GM18498 (cell line): ENCODE measurements around the gene CBL.
"Not testable (repeated sequence)": the region's sequence is repeated elsewhere in the genome, so short reads cannot be mapped to it uniquely, and the experiment has no call there.

Experiments
- ATAC-seq: cut with Tn5 transposase; IDR thresholded peaks from one replicate; pipeline ENCODE4 v1.9.1; 2021; ENCODE audit warnings: mild to moderate bottlenecking, moderate library complexity; ENCODE audit not compliant: unreplicated experiment

CBL gene

GRCh38 chr11:119205574-119206510 is at the start of gene CBL:
TSS of gene CBL (plus strand) at chr11:119206339. CDS start at chr11:119206418, 79 bp downstream.
- peak; percentile 87 for ATAC-seq

DNA sequence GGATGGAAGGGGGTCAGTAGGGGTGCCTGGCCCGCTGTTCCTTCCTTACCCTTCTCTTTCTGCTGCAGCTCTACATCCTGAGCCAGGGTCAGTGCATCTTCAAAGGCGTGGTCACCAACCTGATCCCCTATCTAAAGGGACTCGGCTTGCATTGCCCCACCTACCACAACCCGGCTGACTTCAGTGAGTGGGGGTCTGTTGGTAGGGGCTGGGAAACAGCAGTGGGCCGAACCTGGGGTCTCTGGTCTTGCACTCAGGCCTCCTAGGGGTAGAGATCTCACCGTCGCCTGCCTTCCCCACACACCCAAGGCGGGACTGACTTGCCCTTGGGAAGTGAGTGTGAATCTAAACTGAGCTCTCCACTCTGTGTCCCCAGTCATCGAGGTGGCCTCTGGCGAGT is 49.6 kb upstream of the CBL start:
- ATAC-seq: no peak

DNA sequence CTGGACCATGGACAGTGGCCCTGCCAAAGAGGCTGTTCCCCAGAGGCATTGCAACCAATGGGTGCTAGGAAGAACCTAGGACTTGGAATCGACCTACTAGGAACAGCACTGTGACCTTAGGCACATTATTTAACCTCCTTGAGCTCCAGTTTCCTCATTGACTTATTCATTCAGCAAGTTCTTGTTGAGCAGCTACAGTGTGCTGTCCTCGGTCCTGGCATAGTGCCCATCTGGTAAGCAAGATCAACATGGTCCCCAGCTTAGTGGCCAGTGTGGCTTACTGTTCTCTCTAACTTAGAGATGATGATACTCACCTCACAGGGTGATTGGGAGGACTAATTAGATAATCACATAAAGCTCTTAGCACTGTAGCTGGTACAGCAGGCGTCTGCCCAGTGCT is 49.1 kb upstream of the CBL start:
- ATAC-seq: no peak

DNA sequence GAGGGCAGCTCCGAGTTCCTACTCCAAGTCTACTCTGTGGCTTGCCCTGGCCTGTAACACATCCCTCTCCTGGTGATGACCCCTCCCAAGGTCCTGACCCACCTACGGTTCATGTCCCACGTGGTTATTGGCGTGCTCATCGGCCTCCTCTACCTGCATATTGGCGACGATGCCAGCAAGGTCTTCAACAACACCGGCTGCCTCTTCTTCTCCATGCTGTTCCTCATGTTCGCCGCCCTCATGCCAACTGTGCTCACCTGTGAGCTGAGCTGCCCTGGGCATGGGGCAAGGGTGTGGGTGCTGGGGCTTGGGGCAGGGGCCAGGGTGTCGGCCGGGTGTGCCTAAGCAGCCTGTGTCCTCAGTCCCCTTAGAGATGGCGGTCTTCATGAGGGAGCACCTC is 47.7 kb upstream of the CBL start:
- ATAC-seq: no peak

- no peak for ATAC-seq
Measured at GRCh38 chr11:119160151-119160550, 46.0 kb upstream of the CBL start.

DNA sequence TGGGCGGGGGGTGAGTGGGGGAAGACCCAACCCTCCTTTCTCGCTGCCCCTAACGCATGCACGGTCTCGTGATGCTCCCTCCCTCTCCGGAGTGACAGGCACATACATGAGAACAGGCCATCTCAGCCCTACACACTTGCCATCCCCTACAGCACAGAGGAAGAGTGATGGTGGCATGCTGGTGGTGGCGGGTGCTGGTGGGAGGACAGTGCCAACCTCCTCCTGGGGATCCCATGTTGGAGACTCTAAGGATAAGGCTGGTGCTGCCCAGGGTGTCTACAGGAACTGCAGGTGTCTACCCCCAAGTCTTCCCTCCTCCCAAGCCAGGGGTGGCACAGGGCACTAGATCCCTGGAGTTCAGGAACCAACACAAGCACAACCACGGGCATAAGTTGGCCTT is 44.3 kb upstream of the CBL start:
- ATAC-seq: no peak

DNA sequence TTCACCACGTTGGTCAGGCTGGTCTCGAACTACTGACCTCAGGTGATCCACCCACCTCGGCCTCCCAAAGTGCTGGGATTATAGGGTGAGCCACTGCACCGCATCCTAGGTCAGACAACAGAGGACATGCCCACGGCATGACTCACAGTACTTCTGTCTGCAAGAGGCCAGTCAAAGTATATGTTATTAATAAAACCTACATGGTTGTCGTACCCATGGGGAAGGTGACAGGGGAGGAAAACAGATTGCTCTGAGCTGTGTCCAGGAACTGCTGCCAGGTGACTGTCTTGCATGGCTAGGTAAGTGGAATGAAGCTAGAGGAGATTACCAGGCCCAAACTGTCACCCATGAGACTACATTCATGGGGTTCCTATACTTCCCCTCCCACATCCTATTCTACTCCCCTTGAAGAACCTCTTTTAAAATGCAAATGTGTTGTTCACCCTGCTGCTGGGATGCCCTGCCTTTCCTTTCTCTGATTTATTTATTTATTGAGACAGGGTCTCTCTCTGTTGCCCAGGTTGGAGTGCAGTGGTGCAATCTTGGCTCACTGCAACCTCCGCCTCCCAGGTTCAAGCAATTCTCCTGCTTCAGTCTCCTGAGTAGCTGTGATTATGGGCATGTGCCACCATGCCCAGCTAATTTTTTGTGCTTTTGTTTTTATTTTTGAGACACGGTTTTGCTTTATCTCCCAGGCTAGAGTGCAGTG is 39.6 kb upstream of the CBL start:
- ATAC-seq: no peak

DNA sequence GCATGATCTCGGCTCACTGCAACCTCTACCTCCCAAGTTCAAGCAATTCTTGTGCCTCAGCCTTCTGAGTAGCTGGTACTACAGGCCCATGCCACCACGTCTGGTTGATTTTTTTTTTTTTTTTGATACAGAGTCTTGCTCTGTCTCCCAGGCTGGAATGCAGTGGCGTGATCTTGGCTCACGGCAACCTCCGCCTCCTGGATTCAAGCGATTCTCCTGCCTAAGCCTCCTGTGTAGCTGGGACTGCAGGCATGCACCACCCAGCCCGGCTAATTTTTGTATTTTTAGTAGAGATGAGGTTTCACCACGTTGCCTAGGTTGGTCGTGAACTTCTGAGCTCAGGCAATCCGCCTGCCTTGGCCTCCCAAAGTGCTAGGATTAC is 39.1 kb upstream of the CBL start:
- not testable (repeated sequence) for ATAC-seq

DNA sequence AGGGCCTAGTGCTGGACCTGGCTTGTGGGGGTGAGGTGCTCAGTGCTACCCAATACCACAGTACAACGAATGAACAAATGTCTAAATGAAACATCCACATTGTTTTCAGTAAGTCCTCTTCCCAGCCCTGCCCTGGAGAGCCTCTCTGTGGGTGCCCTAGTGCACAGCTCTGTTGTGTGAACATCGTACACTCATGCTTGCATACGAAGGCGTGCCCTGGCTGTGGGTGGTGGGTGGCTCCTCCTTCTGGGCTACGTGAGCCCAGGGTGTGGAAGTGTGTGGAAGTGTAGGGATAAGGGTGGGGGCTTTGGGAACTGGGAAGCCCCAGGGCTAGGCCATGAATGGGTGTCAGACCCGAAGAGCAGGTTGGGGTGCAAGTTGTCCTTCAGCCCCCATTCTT is 38.2 kb upstream of the CBL start:
- no peak for ATAC-seq

DNA sequence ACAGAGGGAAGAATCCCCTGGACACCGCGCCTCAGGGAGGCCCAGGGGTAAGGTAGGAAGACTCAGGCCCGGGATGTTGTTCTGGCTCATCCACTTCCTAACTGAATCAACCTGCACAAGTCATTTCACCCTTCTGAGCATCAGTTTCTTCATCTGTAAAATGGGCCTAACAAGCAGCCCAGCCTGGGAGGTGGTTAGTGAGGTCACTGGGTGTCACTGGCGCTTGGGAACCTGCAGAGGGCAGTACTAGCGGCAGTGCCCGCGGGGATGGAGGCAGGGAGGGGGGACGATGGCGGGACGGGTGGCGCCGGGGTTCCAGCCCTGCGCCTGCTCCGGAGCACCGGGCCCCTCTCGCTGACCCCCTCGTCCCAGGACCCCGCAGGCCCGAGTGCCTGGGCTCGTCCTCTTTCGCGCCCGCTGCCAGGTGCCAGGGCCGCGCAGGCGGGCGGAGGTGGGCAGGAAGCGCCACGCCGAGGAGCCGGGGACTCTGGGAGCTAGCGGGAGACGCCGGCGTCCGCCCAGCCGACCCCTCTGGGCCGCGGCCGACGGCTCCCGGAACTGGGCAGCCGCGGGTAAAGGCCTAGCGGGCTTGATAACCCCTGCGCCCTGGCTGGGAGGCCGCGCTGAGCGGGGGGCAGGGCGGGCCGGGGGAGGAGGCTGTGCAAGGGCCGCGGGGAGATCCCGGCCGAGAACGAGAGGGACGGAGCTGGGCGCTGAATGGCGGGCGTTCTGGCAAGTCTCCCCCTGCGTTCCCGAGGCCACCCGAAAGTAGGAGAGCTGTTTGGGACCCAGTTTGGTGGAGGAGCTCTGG is 37.5 kb upstream of the CBL start, which contains the start of gene NLRX1:
NLRX1 (plus strand) TSS at position 255 of the 811 bp plus-strand sequence. CDS start 2,679 bp downstream, outside the sequence.
- ATAC-seq: peak; percentile 91

- ATAC-seq: peak; percentile 8
Measured at GRCh38 chr11:119169282-119169719, 36.8 kb upstream of the CBL start.

DNA sequence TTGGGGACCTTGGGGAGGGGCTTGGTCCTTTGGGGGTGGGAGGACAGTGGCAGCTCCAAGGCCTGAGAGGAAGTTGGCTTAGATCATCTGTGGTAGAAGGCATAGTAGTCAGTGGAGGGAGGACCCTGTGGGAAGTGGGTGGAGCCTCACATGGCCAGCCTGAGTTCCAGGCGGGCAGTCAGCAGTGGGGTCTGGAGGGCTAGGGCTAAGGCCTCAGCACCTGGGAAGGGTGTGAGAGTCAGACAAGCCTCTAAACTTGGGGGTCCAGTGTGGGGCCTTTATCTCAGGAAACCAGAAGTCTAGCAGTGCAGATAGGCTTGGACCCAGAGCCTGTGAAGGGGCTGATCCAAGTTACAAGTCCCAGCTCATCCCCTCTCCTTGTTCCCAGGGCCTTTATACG is 33.6 kb upstream of the CBL start:
- ATAC-seq: no peak

- ATAC-seq: no peak
Measured at GRCh38 chr11:119173453-119173852, 32.7 kb upstream of the CBL start.

GRCh38 chr11:119175493-119176077 is 30.6 kb upstream of the CBL start:
- no peak for ATAC-seq

DNA sequence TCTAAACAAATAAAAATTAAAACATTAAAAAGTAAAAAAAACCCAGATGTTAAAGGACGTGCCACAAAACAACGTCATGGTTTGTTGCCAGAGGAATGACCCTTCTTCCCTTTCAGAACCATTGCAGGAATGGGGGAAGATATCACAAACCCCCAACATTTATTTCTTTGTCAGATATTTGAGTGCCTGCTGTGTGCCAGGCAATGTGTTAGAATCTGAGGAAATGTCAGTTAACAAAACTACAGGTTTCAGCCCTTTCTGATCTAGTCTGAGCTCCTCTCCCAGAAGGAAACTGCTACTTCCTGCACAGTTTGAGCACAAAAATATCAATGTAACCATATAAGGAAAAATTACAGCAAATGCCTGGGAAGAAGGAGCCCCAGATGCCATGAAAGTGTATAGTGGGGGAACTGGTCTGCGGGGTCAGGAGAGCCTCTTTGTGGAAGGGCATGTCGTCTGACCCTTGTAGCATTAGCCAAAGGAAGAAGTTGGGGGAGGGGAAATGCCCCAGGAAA is 27.9 kb upstream of the CBL start:
- no peak for ATAC-seq

GRCh38 chr11:119179342-119179741 is 26.8 kb upstream of the CBL start:
- no peak for ATAC-seq

DNA sequence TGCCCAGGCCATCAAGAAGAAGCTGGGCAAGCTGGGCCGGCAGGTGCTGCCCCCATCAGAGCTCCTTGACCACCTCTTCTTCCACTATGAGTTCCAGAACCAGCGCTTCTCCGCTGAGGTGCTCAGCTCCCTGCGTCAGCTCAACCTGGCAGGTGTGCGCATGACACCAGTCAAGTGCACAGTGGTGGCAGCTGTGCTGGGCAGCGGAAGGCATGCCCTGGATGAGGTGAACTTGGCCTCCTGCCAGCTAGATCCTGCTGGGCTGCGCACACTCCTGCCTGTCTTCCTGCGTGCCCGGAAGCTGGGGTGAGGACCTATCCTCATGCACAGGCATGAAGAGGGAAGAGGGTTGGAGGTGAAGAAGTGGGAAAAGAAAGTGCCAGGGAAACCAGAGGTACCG is 26.2 kb upstream of the CBL start:
- no peak for ATAC-seq

DNA sequence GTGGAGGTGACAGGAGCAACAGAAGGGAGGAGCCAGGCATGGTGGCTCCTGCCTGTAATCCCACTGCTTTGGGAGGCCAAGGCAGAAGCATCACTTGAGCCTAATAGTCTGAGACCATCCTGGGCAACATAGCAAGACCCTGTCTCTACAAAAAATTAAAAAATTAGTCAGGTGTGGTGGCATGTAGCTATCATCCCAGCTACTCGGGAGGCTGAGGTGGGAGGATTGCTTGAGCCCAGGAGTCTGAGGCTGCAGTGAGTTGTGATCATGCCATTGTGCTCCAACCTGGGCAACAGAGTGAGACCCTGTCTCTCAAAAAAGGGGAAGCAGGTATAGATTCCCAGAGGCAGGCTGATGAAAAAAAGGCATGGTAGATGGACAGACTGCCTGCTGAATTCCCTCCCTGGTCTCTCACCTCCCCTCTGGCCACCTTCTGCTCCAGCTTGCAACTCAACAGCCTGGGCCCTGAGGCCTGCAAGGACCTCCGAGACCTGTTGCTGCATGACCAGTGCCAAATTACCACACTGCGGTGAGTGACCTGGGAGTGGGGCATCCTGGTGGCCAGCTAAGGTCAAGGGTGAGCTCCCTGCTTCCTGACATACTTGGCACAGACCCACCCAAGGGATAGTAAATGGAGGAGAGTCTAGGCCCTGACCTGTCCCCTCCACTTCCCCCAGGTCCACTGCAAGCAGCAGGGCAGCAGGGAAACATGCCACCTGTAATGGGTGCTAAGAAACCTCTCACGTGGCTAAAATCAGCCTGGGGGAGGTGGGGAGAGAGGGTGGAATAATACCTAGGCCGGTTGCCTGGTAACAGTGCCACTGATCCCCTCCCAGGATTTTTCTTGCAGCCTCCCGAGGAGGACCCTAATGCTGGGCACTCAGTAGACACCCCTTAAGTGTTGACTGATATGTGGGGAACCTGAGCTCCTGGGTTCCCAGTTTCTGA is 25.1 kb upstream of the CBL start:
- ATAC-seq: no peak

- ATAC-seq: no peak
Measured at GRCh38 chr11:119181677-119182412, 24.3 kb upstream of the CBL start.
